Measurements from ENCODE around the gene SSBP3.

The SSBP3 gene

DNA sequence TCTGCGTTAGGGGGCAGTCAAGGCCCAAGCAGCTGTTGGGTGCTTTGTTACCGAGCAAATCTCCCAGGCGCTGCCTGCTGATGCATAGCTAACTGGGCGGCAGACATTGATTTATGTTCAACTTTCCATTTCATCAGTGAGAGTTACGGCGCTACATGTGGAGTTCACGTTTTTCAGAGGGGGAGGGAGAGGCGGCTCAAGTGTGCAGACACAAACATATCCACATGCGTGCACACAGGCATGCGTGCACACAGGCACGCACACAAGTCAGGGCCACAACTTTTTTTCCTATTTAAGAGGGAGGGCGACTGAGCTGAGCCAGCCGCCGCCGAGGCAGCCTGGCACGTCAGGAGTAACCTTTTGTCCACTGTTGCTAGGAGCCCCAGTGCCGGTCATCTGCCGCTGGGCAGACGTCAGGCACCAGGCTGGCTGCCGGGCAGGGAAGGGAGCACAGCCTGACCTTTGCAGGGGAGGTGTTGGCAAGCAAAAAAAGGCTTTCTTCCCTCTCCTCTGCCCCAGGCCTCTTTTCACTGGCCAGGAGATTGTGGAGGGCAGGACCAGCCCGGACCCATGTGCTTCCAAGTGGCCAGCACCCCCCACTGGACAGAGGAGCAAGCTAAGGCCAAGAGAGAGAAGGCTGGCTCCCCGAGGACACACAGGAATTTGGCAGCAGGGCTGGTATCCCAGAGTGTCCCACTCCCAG is 133.0 kb downstream of the SSBP3 start:
- DNase-seq: peak in 54 of 58 donors; percentile 22 to 87 (median 69)

DNA sequence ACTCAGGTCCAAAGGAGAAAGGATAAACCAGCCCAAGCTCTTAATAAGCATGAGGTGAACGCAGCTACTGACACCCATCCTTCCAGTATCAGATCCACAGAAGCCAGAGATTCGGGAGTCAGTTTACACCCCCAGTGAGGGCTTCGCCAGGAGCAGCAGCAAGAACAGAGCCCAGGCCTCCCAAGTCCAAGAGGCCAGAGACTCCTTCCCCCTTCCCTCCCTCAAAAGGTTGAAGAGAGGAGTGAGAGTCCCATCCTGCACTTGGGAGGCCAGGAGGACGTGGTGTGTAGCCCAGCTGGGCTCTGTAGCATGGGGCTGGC is 133.5 kb downstream of the SSBP3 start:
- no peak for DNase-seq

GRCh38 chr1:54272134-54272533 is 134.1 kb downstream of the SSBP3 start:
- no peak for DNase-seq

- no peak for DNase-seq
Measured at GRCh38 chr1:54271341-54271740, 134.9 kb downstream of the SSBP3 start.

- no peak for DNase-seq
Measured at GRCh38 chr1:54270543-54270942, 135.7 kb downstream of the SSBP3 start.

DNA sequence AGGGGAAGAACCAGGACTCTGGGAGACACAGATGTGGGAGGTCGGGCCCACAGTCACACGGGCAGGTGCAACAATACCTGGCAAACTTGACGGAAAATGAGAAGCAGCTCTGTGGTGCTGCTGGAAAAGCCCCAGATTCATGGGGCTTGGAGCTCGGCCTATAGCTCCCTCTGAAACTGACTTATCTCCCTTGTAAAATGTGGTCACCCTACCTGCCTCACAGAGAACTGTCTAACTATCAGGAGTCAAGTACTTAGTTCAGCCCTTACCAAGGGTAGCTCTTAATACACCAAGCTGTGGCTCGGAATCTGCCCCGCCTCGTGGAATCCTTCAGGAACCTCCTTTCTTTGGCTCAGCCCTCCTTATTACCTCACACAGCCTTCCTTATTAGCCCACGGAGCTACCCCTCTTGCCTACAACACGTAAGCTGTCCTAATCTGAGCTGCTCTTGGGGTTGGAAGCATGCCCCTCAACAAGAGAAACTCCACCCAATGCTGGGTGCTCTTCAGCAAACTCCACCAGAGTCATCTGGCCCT is 137.4 kb downstream of the SSBP3 start:
- DNase-seq: no peak

DNA sequence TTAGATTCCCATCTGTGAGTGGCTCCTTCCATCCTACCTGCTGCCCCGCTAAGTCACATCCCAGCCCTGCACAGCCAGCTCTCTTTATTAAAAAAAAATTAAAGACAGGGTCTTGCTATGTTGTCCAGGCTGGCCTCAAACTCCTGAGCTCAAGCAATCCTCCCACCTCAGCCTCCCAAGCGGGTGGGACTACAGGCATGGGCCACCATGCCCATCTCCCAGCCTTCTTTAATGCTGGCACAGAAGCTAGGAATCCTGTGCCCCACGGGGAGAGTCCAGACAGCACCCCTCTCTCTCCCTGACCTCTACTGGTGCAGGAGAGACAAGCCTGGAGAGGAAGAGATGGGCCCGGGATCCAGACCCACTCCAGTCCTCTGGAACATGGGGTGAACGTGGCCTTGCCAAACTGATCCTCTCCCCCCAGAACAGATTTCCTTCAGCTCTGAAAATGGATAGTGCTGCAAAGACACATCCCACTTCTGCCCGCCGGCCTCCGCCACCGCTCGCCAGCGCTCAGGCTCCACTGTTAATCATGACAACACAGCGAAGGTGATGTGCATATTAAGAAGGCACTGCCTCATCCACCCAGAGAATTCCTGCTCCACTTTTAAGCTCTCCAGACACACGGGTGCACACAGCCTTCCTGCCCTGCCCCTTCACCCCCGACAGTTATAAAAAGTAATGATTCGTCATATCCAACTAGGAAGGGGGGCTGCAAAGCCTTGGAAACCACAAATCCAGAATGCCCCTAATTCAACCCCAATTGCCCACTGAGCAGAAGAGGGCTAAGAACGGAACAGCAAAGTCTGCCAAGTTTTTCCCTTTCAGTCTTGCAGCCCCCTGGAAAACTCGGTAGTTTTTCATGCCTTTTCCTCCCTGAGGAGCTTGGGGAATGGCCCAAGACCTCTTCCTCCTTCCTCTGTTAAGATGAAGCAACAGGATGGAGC is 138.1 kb downstream of the SSBP3 start:
- DNase-seq: peak in 8 of 58 donors; percentile 9 to 31 (median 13)

DNA sequence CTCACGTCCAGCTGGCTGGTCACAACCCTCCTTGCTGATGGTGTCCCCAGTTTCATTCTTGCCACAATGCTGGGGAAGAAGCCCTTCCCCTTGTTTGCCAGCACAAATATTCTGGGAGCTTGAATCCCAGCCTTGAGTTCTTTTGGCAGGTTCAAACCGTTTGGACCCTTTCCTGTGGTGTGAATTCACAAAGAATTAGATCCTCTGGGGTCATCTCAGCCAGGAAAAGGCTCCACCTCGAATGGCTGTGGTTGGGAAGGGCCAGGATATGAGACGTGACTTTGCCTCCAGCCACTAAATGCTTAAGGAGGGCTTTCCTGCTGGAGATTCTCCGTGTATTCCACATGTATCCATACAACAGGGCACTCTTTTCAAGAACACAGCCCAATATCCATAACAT is 139.3 kb downstream of the SSBP3 start:
- no peak for DNase-seq

GRCh38 chr1:54266195-54266594 is 140.0 kb downstream of the SSBP3 start:
- DNase-seq: no peak

DNA sequence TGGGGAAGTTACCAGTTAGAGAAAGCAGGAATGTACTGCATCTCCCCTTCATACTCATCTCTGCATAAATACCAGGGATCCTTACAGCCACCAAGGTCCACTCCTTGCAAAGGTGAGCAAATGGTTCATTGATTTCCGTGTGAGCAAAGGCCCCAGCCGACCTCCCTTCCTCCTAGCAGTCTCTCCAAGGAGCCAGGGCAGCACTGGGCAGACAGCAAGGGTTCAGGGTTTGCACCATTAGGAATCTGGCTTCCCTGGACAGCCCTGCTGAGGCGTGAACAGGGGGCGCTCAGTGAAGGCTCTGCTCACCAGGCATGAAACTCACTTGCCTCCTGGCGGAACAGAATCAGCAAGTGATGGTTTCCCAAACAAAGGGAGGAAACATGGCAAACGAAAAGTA is 140.5 kb downstream of the SSBP3 start:
- DNase-seq: no peak

DNA sequence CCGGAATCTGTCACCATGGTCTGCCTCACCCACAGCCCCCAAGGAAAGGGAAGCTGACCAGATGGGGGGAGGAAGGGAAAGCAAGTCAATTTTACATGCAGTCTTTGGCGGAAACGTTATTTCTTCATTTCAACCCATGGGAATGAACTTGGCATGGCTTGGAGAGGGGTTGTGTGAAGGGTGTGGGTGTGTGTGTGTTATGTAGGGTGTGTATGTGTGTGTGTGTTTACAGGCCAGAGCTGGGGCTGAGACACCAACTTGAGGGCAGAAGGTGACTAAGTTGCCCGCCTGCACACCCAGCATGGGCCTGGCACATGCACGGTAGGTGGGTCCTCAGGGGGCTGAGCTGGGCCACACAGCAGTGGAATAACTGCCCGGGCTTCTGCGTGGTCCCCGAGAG is 141.1 kb downstream of the SSBP3 start:
- DNase-seq: no peak

- DNase-seq: no peak
Measured at GRCh38 chr1:54263601-54264226, 142.5 kb downstream of the SSBP3 start.

- no peak for DNase-seq
Measured at GRCh38 chr1:54262244-54262643, 143.9 kb downstream of the SSBP3 start.

GRCh38 chr1:54260810-54261209 is 145.4 kb downstream of the SSBP3 start:
- peak in 5 of 58 donors; percentile 16 to 37 (median 30) for DNase-seq

- DNase-seq: no peak
Measured at GRCh38 chr1:54259546-54260140, 146.6 kb downstream of the SSBP3 start.

DNA sequence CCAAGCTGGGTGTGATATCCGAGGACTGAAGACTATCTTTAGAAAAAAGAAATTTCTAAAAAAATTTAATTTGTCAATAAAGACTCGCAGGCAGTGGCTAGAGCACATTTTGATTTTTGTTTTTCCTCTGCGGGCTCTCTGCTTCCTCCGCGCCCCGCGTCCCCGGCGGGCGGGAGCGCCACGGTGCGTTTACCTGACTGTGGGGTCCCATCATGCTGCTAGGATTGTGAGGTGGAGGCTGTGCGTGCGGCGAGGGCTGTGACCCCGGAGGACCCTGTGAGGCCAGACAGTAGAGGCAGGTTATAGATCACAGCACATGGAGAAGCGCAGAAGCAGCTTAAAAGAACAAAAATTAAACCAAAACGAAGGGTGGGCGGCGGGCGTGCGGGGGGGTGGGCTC is 148.3 kb downstream of the SSBP3 start:
- DNase-seq: no peak

DNA sequence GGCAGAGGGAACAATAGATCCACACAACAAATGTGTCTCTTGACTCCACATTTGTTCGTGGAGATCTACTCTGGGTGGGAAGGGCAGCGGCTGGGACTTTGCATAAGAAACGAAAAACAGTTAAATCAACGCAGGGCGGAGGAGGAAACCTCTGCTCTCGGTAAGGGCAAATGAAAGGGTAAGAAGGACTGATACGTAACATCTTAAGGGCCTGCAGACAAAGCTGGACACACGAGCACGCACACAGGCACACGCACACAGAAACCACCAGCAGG is 148.9 kb downstream of the SSBP3 start:
- no peak for DNase-seq

GRCh38 chr1:54256522-54257345 is 149.5 kb downstream of the SSBP3 start:
- DNase-seq: no peak

- DNase-seq: no peak
Measured at GRCh38 chr1:54255026-54255702, 151.0 kb downstream of the SSBP3 start.

- peak in 1 of 58 donors; percentile 16 for DNase-seq
Measured at GRCh38 chr1:54254055-54254454, 152.1 kb downstream of the SSBP3 start.
